Prostate gland (tissue), 2 donors: Measurements from ENCODE around the gene SGK1.

ENCODE experiments used
- CTCF ChIP-seq, 4 experiments: fragments of 200-600 bp in 2 of 4; fragments of 450-650 bp in 2 of 4; sonication (generic) in 2 of 4; IDR thresholded peaks; 1 replicate in 3 of 4; 2 replicates in 1 of 4; pipeline ENCODE4 v1.5.1; 2016 to 2019; ENCODE audit warnings: antibody characterized with exemption in 4 of 4, mild to moderate bottlenecking in 2 of 4, moderate library complexity in 2 of 4
- POLR2A ChIP-seq: fragments of 450-650 bp; IDR thresholded peaks from one replicate; pipeline ENCODE4 v1.6.1; 2016; ENCODE audit warnings: antibody characterized with exemption, mild to moderate bottlenecking

- TF ChIP-seq CTCF (IDR thresholded peaks at IDR 0.05) (no peak), POLR2A (no peak)
These were observed 61.0 kb downstream of the SGK1 start for GRCh38 chr6:134256862-134257261.
